IPS-18a (cell line): ENCODE data around the gene CRTC1.

Experiments used
- H3K27ac ChIP-seq: one replicate; pipeline ENCODE4 v1.5.1; 2013; ENCODE audit warnings: low read length
- H3K27me3 ChIP-seq: one replicate; pipeline ENCODE4 v1.6.1; 2013; ENCODE audit warnings: mild to moderate bottlenecking, low read length; ENCODE audit not compliant: control insufficient read depth, insufficient read depth
- H3K36me3 ChIP-seq: one replicate; pipeline ENCODE4 v1.6.1; 2013; ENCODE audit warnings: low read depth, low read length; ENCODE audit not compliant: control insufficient read depth
- H3K4me1 ChIP-seq: one replicate; pipeline ENCODE4 v1.6.1; 2013; ENCODE audit warnings: low read depth, low read length; ENCODE audit not compliant: control insufficient read depth
- H3K4me3 ChIP-seq: one replicate; pipeline ENCODE4 v1.5.1; 2013; ENCODE audit warnings: low read length
- H3K9ac ChIP-seq: one replicate; pipeline ENCODE4 v1.6.1; 2013; ENCODE audit warnings: mild to moderate bottlenecking, low read length, moderate library complexity
- H3K9me3 ChIP-seq: one replicate; pipeline ENCODE4 v1.6.1; 2013; ENCODE audit warnings: low read depth, low read length; ENCODE audit not compliant: control insufficient read depth

Gene CRTC1

GRCh38 chr19:18761531-18762110, 78.1 kb downstream of the CRTC1 start:
- H3K27me3 ChIP-seq = peaks cover 26% of the 10 kb centered on the region
- H3K9ac ChIP-seq = no peak overlapping the region
- H3K4me3 ChIP-seq = no peak overlapping the region
- H3K27ac ChIP-seq = no peak overlapping the region
- H3K36me3 ChIP-seq = no peaks in the 10 kb centered on the region
- no peaks in the 10 kb centered on the region for H3K9me3 ChIP-seq
- H3K4me1 ChIP-seq = no peaks in the 10 kb centered on the region

- Histone ChIP-seq H3K36me3 (no peaks in the 10 kb centered on the region), H3K9ac (no peak overlapping the region), H3K27me3 (peaks cover 33% of the 10 kb centered on the region), H3K4me1 (no peaks in the 10 kb centered on the region), H3K4me3 (no peak overlapping the region), H3K9me3 (no peaks in the 10 kb centered on the region), H3K27ac (no peak overlapping the region)
Observed at GRCh38 chr19:18762125-18763023, 78.9 kb downstream of the CRTC1 start.

DNA sequence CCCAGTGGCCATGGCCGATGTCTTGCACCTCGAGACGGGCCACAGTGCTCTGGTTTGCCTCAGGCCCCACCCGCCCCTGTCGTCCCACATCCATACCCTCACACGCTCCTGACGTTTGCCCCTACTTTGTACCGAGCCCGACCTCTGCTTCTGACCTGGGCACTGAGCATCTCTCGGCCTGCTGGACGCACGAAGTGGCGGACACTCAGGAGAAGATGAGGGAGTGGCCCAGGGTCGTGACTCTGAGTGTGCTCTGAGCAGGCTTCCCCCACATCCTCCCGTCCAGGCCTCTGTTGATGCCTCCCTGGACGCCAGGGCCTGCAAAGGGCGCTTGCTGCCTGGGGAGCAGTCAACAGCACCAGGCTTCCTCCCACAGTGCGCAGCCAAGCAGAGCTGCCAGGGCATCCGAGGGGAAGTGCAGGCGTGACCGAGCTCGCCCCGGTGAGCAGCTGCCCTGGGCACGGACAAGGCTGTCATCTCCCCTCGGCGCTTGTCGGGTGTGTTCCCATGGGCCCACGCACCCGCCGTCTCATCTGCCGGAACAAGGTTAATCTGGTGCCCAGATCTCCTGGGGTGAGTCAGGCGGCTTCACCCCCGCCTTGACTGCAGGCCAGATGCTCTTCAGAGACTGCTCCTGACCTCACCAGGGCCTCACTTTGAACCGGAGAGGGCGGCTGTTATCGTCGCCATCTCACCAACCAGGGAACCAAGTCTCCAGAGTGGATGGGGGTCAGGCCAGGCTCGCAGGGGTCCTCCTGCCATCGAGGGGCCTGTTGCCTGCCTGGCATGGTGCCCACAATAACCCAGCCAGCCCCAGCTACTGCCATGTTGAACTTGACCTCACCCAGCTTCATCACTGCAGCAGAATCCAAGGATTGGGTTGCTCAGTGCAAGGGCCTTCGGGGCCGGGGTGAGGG, 80.5 kb downstream of the CRTC1 start:
- H3K9me3 ChIP-seq = no peaks in the 10 kb centered on the region
- H3K4me3 ChIP-seq = no peak overlapping the region
- peaks cover 44% of the 10 kb centered on the region for H3K27me3 ChIP-seq
- H3K36me3 ChIP-seq = no peaks in the 10 kb centered on the region
- H3K27ac ChIP-seq = no peak overlapping the region
- H3K4me1 ChIP-seq = no peaks in the 10 kb centered on the region
- no peak overlapping the region for H3K9ac ChIP-seq

DNA sequence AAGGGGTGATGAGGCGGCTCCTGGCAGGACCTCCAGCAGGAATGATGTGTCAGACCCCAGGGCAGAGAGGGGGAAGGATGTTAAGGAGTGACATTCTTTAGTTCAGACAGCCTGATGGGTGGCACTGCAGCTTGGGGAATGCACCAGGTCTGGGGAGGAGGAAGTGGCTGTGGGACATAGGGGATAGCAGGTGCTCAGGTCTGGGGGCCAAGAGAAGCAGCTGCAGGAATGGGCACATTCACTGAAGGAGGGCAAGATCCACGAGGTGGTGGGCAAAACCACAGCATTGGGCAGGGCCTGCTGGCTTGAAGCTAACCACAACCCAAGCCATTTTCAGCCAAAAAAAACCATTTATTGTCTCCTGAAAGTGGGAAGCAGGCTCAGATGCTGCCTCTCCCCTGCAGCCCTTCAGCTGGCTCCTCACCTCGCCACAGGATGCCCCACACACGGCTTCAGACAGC, 81.1 kb downstream of the CRTC1 start:
- Histone ChIP-seq H3K4me1 (no peaks in the 10 kb centered on the region), H3K27me3 (peaks cover 50% of the 10 kb centered on the region), H3K9ac (no peak overlapping the region), H3K36me3 (no peaks in the 10 kb centered on the region), H3K9me3 (no peaks in the 10 kb centered on the region), H3K27ac (no peak overlapping the region), H3K4me3 (no peak overlapping the region)

GRCh38 chr19:18765224-18765623, 81.7 kb downstream of the CRTC1 start:
- Histone ChIP-seq H3K27me3 (peaks cover 54% of the 10 kb centered on the region), H3K9ac (no peak overlapping the region), H3K27ac (no peak overlapping the region)

DNA sequence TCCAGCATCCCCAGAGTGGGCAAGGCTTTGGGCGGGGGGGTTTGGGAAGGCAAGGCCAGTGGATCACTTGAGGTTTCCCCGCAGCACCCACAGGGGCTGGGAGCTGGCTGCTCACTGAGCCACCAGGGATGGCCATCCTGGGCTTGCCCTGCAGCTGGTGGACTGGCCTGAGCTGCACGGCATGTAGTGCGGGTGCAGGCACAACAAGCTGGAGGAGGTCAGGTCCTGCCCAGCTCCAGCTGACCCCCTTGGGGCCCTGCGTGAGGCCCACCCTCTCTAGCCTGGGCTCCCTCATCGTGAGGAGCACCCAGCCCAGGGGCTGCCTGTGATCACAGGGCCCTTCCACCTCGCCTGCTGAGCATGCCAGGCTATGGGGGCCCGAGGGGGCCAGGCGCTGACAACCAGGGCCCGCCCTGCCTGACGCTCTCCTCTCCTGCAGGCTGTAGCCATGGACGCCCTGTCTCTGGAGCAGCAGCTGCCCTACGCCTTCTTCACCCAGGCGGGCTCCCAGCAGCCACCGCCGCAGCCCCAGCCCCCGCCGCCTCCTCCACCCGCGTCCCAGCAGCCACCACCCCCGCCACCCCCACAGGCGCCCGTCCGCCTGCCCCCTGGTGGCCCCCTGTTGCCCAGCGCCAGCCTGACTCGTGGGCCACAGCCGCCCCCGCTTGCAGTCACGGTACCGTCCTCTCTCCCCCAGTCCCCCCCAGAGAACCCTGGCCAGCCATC, 84.7 kb downstream of the CRTC1 start:
- Histone ChIP-seq H3K36me3 (no peaks in the 10 kb centered on the region), H3K4me1 (no peaks in the 10 kb centered on the region), H3K9ac (no peak overlapping the region), H3K4me3 (no peak overlapping the region), H3K27ac (no peak overlapping the region), H3K27me3 (peaks cover 84% of the 10 kb centered on the region), H3K9me3 (no peaks in the 10 kb centered on the region)

More at GRCh38 chr19:18765224-18765623, 81.7 kb downstream of the CRTC1 start:
- H3K36me3 ChIP-seq = no peaks in the 10 kb centered on the region
- no peaks in the 10 kb centered on the region for H3K4me1 ChIP-seq
- H3K9me3 ChIP-seq = no peaks in the 10 kb centered on the region
- no peak overlapping the region for H3K4me3 ChIP-seq

GRCh38 chr19:18768997-18769891, 85.8 kb downstream of the CRTC1 start:
- no peak overlapping the region for H3K9ac ChIP-seq
- no peak overlapping the region for H3K4me3 ChIP-seq
- no peaks in the 10 kb centered on the region for H3K36me3 ChIP-seq
- no peaks in the 10 kb centered on the region for H3K9me3 ChIP-seq
- peaks cover 88% of the 10 kb centered on the region for H3K27me3 ChIP-seq
- H3K27ac ChIP-seq = no peak overlapping the region
- no peaks in the 10 kb centered on the region for H3K4me1 ChIP-seq

DNA sequence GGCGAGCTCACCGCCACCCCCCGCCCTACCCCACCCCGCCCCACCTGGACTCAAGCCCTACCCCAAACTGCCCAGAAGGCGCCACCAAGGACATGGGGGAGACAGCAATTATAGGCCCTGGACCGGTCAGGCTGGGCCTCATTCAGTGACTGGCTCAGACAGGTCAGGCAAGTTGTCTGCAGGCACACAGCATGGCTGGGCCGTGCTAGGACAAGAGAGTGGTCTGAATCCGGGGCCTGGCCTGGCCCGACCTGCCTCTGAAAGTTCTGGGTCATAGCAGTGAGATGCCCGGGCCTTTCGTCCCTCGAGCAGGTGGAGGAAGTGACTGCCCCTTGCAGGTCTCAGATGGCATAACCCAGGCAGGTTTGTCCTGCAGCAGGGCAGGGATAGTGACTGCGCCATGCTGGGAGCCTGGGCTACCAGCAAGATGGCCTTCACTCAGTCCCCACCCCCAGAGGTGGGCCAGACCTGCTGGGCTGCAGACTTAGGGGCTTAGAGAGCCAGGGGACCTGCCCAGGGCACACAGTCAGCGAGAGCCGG, 86.6 kb downstream of the CRTC1 start:
- Histone ChIP-seq H3K4me1 (no peaks in the 10 kb centered on the region), H3K9me3 (no peaks in the 10 kb centered on the region), H3K4me3 (no peak overlapping the region), H3K27me3 (peaks cover 88% of the 10 kb centered on the region), H3K36me3 (no peaks in the 10 kb centered on the region), H3K9ac (no peak overlapping the region), H3K27ac (no peak overlapping the region)

GRCh38 chr19:18770663-18771327, 87.3 kb downstream of the CRTC1 start:
- Histone ChIP-seq H3K4me3 (no peak overlapping the region), H3K4me1 (no peaks in the 10 kb centered on the region), H3K9me3 (no peaks in the 10 kb centered on the region), H3K36me3 (no peaks in the 10 kb centered on the region), H3K27me3 (peaks cover 89% of the 10 kb centered on the region), H3K27ac (no peak overlapping the region), H3K9ac (no peak overlapping the region)
